ENCODE data around the gene NTN1.

DNA sequence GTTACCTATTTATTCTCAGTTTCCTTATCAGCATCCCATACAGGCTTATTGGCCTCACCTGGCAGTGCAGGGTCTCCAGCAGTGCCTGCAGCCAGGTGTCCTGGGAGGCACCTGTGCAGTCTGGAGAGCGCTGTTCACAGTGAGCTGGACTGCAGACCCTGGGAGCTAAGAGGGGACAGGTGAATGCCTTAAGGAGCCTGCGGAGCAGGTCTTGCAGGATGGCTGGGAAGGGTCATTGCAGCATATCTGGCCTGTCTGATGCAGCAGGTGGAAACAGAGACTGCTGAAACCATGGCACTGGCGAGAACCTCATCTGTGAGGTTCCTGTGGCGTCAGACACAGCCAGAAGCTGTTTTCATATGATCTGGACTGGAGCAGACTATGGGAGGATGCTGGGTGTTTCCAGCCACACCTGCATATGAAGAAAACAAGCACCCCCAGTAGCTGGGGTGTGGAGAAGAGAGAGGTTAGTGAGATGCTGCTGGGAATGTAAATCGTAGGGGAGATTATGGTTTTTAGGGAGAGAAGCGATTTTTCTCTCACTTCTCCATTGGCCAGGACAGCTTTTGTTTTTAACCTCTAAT, 77.0 kb downstream of the NTN1 start:
- no peak for TF ChIP-seq POLR2A (IDR thresholded peaks at IDR 0.05; ENCODE audit: low read depth, low read length)
- TF ChIP-seq, protein P1, sequence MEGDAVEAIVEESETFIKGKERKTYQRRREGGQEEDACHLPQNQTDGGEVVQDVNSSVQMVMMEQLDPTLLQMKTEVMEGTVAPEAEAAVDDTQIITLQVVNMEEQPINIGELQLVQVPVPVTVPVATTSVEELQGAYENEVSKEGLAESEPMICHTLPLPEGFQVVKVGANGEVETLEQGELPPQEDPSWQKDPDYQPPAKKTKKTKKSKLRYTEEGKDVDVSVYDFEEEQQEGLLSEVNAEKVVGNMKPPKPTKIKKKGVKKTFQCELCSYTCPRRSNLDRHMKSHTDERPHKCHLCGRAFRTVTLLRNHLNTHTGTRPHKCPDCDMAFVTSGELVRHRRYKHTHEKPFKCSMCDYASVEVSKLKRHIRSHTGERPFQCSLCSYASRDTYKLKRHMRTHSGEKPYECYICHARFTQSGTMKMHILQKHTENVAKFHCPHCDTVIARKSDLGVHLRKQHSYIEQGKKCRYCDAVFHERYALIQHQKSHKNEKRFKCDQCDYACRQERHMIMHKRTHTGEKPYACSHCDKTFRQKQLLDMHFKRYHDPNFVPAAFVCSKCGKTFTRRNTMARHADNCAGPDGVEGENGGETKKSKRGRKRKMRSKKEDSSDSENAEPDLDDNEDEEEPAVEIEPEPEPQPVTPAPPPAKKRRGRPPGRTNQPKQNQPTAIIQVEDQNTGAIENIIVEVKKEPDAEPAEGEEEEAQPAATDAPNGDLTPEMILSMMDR (conservative IDR thresholded peaks at IDR 0.05; ENCODE audit: low read depth, low read length): no peak
- no peak for TF ChIP-seq CEBPB (IDR thresholded peaks at IDR 0.05; ENCODE audit: low read depth, low read length)
- no peak for TF ChIP-seq SMC3 (IDR thresholded peaks at IDR 0.05; ENCODE audit: low read depth, low read length)
- no peak for TF ChIP-seq RAD21 (IDR thresholded peaks at IDR 0.05; ENCODE audit: low read length)
- TF ChIP-seq MXI1 (IDR thresholded peaks at IDR 0.05; ENCODE audit: borderline replicate concordance, low read depth, low read length): no peak
- TF ChIP-seq MAZ (IDR thresholded peaks at IDR 0.05; ENCODE audit: borderline replicate concordance, low read depth, low read length): no peak
- TF ChIP-seq RFX5 (IDR thresholded peaks at IDR 0.05; ENCODE audit: low read depth, low read length): no peak
